Activated B cell treated with CpG ODN at 0.5 μM for 24 hours (primary cell): ENCODE measurements around the gene CCDC78. TPM values are rescaled to one million over a fixed set of nuclear protein-coding genes. Genes with fewer than 3 reads are reported as not detected.

Source experiments
- ATAC-seq: fragments of 200-7000 bp; cut with Tn5 transposase; one replicate; pipeline ENCODE4 v1.10.0; 2021; ENCODE audit warnings: low read depth, mild to moderate bottlenecking, moderate library complexity
- CTCF ChIA-PET: fragments of 350-600 bp; sonication (Branson Sonifier 250); formaldehyde crosslinking; loops from one replicate; lab custom pipeline; 2021; ENCODE audit warnings: antibody characterized with exemption; lab: Charles Lee
- POLR2A ChIA-PET: fragments of 350-600 bp; sonication (Branson Sonifier 250); formaldehyde crosslinking; loops from one replicate; lab custom pipeline; 2021; ENCODE audit warnings: antibody characterized with exemption; lab: Charles Lee
- DNase-seq: peaks from one replicate; pipeline ENCODE4 v3.0.0; 2022
- H3K27ac Mint-ChIP-seq: one replicate; pipeline ENCODE4 v1.8.0; 2020; ENCODE audit warnings: mixed read lengths
- H3K27me3 Mint-ChIP-seq: one replicate; pipeline ENCODE4 v1.8.0; 2021; ENCODE audit warnings: mixed read lengths
- H3K36me3 Mint-ChIP-seq: one replicate; pipeline ENCODE4 v1.8.0; 2021; ENCODE audit warnings: low read depth, mixed read lengths
- H3K4me1 Mint-ChIP-seq: one replicate; pipeline ENCODE4 v1.8.0; 2021; ENCODE audit warnings: mixed read lengths
- H3K4me3 Mint-ChIP-seq: one replicate; pipeline ENCODE4 v1.8.0; 2020; ENCODE audit warnings: mild to moderate bottlenecking, mixed read lengths
- H3K9me3 Mint-ChIP-seq: one replicate; pipeline ENCODE4 v1.8.0; 2020; ENCODE audit warnings: mixed read lengths
- intact Hi-C: fragments of 100-400 bp; cut with micrococcal nuclease; formaldehyde crosslinking; loops from one replicate; pipeline ENCODE4 v1.15.1; 2024
- total RNA-seq: library from RNA; stranded (reverse); gene quantifications from 2 replicates; pipeline ENCODE4 v1.2.3, GENCODE V29; 2022
- TF ChIP-seq, protein P1 (sequence below): fragments of 200-600 bp; IDR thresholded peaks from one replicate; pipeline ENCODE4 v1.8.0; 2022; ENCODE audit warnings: antibody characterized with exemption, mild to moderate bottlenecking

Gene CCDC78
- total RNA-seq, 1 donor from 2014 or later, result 4.8 TPM

DNA sequence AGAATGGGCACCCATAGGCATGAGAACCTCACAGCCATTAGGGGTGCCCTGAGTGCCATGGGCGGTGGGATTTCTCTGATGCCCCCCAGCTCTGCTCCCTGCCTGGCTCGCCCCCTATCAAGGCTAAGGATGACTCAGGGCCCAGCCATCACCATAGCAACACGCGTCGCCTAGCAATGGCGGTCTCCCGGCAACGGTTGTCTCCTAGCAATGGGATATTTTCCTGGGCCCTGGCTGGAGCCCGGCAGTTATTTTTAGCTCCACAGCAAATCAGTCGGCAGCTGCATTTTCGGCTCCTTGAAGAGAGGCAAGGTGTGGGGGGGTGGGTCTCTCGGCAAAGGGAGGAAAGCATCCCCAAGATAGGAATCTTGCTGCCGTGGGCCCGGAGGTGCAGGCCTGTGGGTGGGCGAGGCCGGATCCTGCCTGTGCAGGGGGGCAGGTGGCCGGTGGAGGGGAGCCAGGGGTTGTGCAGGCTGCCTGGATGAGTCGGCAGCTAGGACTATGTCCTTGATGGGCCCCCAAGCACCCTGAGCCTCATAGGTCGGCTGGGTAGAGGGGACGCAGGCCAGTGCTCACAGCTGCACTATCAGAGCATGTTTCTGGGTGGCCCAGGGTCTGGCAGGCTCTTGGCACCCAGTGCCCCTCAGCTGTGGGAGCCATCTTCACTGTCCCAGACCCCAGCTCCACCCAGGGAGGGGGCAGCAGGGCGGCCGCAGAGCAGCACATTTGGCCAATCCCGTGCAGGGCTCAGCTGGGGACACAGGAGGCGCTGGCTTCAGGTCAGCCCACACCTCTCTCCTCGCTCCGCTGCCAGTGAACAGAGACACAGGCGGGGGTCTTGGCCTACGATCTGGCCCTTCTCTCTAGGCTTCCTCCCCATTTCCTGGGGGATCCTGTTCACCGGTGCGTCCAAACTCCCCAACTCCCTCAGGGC lies 16.4 kb downstream of the CCDC78 start:
- intact Hi-C loops, result loop anchor here (5.0 kb wide), 1 partner anchor 167 kb away; no protein-coding TSS in a partner anchor
- CTCF ChIA-PET, result interaction anchor here (1.2 kb wide), 1 partner anchor 75 kb away, joined by 6 read pairs; no protein-coding TSS in a partner anchor

DNA sequence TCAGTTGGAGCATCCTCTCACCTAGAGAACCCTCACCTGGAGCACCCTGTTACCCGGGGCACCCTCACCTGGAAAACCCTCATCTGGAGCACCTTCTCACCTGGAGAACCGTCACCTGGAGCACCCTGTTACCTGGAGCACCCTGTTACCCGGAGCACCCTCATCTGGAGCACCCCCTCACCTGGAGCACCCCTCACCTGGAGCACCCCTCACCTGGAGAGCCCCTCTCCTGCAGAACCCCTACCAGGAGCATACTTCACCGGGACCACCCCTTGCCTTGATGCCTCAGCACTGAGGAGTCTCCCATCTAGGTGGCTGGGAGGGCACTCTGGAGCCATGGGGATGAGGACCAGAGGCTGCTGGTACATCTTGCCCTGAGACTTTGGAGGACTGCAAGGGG lies 17.3 kb downstream of the CCDC78 start:
- no peak overlapping the region for H3K27ac Mint-ChIP-seq
- CTCF ChIA-PET, result no interaction called here
- H3K9me3 Mint-ChIP-seq, result no peaks in the 10 kb centered on the region
- peaks cover 27% of the 10 kb centered on the region for H3K27me3 Mint-ChIP-seq
- H3K4me3 Mint-ChIP-seq, result no peak overlapping the region
- TF ChIP-seq, protein P1, sequence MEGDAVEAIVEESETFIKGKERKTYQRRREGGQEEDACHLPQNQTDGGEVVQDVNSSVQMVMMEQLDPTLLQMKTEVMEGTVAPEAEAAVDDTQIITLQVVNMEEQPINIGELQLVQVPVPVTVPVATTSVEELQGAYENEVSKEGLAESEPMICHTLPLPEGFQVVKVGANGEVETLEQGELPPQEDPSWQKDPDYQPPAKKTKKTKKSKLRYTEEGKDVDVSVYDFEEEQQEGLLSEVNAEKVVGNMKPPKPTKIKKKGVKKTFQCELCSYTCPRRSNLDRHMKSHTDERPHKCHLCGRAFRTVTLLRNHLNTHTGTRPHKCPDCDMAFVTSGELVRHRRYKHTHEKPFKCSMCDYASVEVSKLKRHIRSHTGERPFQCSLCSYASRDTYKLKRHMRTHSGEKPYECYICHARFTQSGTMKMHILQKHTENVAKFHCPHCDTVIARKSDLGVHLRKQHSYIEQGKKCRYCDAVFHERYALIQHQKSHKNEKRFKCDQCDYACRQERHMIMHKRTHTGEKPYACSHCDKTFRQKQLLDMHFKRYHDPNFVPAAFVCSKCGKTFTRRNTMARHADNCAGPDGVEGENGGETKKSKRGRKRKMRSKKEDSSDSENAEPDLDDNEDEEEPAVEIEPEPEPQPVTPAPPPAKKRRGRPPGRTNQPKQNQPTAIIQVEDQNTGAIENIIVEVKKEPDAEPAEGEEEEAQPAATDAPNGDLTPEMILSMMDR, result no peak
- POLR2A ChIA-PET, result interaction anchor here (2.2 kb wide), 1 partner anchor 19 kb away, joined by 5 read pairs; the partner anchor contains the start of gene WDR24
- no peaks in the 10 kb centered on the region for H3K36me3 Mint-ChIP-seq
- intact Hi-C loops, result no loop called here
- ATAC-seq (no peak), DNase-seq (no peak)
- peaks cover 8% of the 10 kb centered on the region for H3K4me1 Mint-ChIP-seq

More for the DNA sequence above, 16.4 kb downstream of the CCDC78 start:
- no peak overlapping the region for H3K27ac Mint-ChIP-seq
- no peaks in the 10 kb centered on the region for H3K36me3 Mint-ChIP-seq
- peaks cover 25% of the 10 kb centered on the region for H3K27me3 Mint-ChIP-seq
- TF ChIP-seq, protein P1, result no peak
- DNase-seq (no peak), ATAC-seq (no peak)
- no peak overlapping the region for H3K4me3 Mint-ChIP-seq
- peaks cover 8% of the 10 kb centered on the region for H3K4me1 Mint-ChIP-seq
- POLR2A ChIA-PET, result interaction anchor here (1.2 to 2.0 kb wide), 2 partner anchors 11 to 78 kb away, joined by 3 to 4 read pairs; partner anchors contain the start of gene ANTKMT
- no peaks in the 10 kb centered on the region for H3K9me3 Mint-ChIP-seq

DNA sequence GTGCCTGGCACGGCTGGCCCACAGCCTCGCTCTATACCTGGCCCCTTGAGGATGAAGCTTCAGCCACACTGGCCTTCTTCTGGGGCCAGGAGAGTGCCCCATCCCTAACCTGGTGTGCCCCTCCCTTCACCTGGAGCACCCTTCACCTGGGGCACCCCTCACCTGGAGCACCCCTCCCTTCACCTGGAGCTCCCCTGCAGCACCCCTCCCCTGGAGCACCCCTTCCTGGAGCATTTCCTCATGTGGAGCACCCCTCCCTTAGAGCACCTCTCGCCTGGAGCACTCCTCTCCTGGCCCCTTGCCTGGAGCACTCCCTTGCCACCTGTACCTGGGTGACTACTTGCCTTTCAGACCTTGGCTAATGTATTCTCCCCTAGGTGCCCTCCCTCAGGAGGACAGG lies 18.2 kb downstream of the CCDC78 start:
- H3K4me1 Mint-ChIP-seq, result peaks cover 8% of the 10 kb centered on the region
- no peak for DNase-seq
- no peak overlapping the region for H3K27ac Mint-ChIP-seq
- H3K9me3 Mint-ChIP-seq, result no peaks in the 10 kb centered on the region
- H3K4me3 Mint-ChIP-seq, result no peak overlapping the region
- ATAC-seq, result no peak
- intact Hi-C loops, result no loop called here
- ChIA-PET CTCF (no interaction called here), POLR2A (interaction anchor here (2.2 kb wide), 1 partner anchor 18 kb away, joined by 5 read pairs; the partner anchor contains the start of gene WDR24)
- peaks cover 34% of the 10 kb centered on the region for H3K27me3 Mint-ChIP-seq
- TF ChIP-seq, protein P1, result no peak
- H3K36me3 Mint-ChIP-seq, result no peaks in the 10 kb centered on the region

DNA sequence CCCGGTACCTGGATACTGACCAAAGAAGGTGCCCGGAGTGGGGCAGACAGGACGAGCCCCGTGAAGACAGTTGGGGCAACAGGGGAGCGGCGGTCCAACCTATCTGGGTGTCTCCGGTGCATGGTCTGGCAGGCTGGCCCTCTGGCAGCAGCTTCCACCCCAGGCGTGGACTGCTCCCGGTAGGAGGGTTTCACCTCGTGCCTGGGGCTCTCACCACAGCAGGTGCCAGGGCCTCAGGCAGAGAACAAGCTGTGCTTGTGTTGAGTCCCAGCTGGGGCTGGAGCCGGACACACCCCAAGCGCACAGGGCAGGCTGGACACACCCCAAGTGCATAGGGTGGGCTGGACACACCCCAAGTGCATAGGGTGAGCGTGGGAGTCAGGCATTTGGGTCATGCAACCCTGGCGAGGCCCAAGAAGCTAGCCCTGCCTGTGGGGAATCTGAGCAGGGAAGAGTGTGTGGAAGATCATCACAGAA lies 19.1 kb downstream of the CCDC78 start:
- no peaks in the 10 kb centered on the region for H3K9me3 Mint-ChIP-seq
- TF ChIP-seq, protein P1, result no peak
- H3K36me3 Mint-ChIP-seq, result no peaks in the 10 kb centered on the region
- intact Hi-C loops, result no loop called here
- no peak overlapping the region for H3K4me3 Mint-ChIP-seq
- ATAC-seq (no peak), DNase-seq (no peak)
- CTCF ChIA-PET, result no interaction called here
- POLR2A ChIA-PET, result interaction anchor here (2.2 kb wide), 1 partner anchor 17 kb away, joined by 5 read pairs; the partner anchor contains the start of gene WDR24
- peaks cover 38% of the 10 kb centered on the region for H3K27me3 Mint-ChIP-seq
- H3K27ac Mint-ChIP-seq, result no peak overlapping the region
- peaks cover 5% of the 10 kb centered on the region for H3K4me1 Mint-ChIP-seq
